K562 (cell line): Measurements from ENCODE around the gene GFM2. TPM values are rescaled to one million over a fixed set of nuclear protein-coding genes. Genes with fewer than 3 reads are reported as not detected.

Experiments used
- ELF4 ChIP-seq: fragments of 450-650 bp; formaldehyde crosslinking; IDR thresholded peaks from 2 replicates; pipeline ENCODE4 v1.4.0; 2022; ENCODE audit warnings: missing genetic modification characterization
- JUND ChIP-seq, 2 experiments: IDR thresholded peaks; 2 replicates in 1 of 2; 3 replicates in 1 of 2; pipeline ENCODE4 v1.6.1; 2011; ENCODE audit warnings: borderline replicate concordance in 2 of 2, low read depth in 2 of 2, low read length in 2 of 2, improper control_type of control experiment in 1 of 2, missing biosample characterization in 1 of 2, missing genetic modification characterization in 1 of 2, missing genetic modification reagents in 1 of 2
- LARP7 ChIP-seq: fragments of 450-650 bp; IDR thresholded peaks from 2 replicates; pipeline ENCODE4 v1.6.1; 2016
- MYC ChIP-seq, 2 experiments: fragments of 250-450 bp in 1 of 2; sonication (Bioruptor Pico) in 1 of 2; IDR thresholded peaks; 2 replicates each; pipeline versions ENCODE4 v1.5.1 to v1.6.1; 2012 to 2021; ENCODE audit warnings: low read depth in 2 of 2, borderline replicate concordance in 1 of 2, improper control_type of control experiment in 1 of 2, low read length in 1 of 2, mild to moderate bottlenecking in 1 of 2, moderate library complexity in 1 of 2
- NFE2L1 ChIP-seq: fragments of 450-650 bp; IDR thresholded peaks from 2 replicates; pipeline ENCODE4 v1.6.1; 2016; ENCODE audit warnings: missing genetic modification characterization, low read depth, mild to moderate bottlenecking, missing compliant biosample characterization, moderate library complexity, borderline replicate concordance
- NFRKB ChIP-seq: fragments of 450-650 bp; IDR thresholded peaks from 2 replicates; pipeline ENCODE4 v1.6.1; 2016; ENCODE audit warnings: low read depth
- SMARCB1 ChIP-seq: IDR thresholded peaks from 2 replicates; pipeline ENCODE4 v1.6.1; 2011; ENCODE audit warnings: improper control_type of control experiment, low read depth; ENCODE audit not compliant: insufficient read length
- TAF15 ChIP-seq: fragments of 200-400 bp; formaldehyde crosslinking; IDR thresholded peaks from 2 replicates; pipeline ENCODE4 v1.6.1; 2017; ENCODE audit warnings: mild to moderate bottlenecking, low read depth, low read length, moderate library complexity
- TOE1 ChIP-seq, 2 experiments: fragments of 450-650 bp in 1 of 2; sonication (generic) in 1 of 2; formaldehyde crosslinking in 1 of 2; IDR thresholded peaks; 2 replicates each; pipeline versions ENCODE4 v1.7.1 to v1.8.0; 2016 to 2022; ENCODE audit warnings: borderline replicate concordance in 2 of 2, mild to moderate bottlenecking in 2 of 2, antibody characterized with exemption in 1 of 2, inconsistent platforms in 1 of 2, low read depth in 1 of 2, missing genetic modification reagents in 1 of 2, moderate library complexity in 1 of 2
- ZFP30 ChIP-seq: fragments of 250-450 bp; sonication (Bioruptor Pico); IDR thresholded peaks from 2 replicates; pipeline ENCODE4 v1.8.0; 2022; ENCODE audit warnings: moderate library complexity, mild to moderate bottlenecking, inconsistent platforms, borderline replicate concordance
- ZFPM2 ChIP-seq: fragments of 250-450 bp; sonication (Bioruptor Pico); IDR thresholded peaks from 2 replicates; pipeline ENCODE4 v1.5.1; 2022; ENCODE audit warnings: mild to moderate bottlenecking
- ZNF197 ChIP-seq: fragments of 200-800 bp; sonication (Bioruptor generic); IDR thresholded peaks from 2 replicates; pipeline ENCODE4 v1.6.1; 2016; ENCODE audit warnings: low read depth, missing genetic modification characterization, missing compliant biosample characterization
- ZNF778 ChIP-seq: fragments of 450-650 bp; formaldehyde crosslinking; IDR thresholded peaks from 2 replicates; pipeline ENCODE4 v1.4.0; 2020; ENCODE audit warnings: mild to moderate bottlenecking, moderate library complexity
- polyA plus RNA-seq, 8 experiments: library from polyadenylated mRNA; depleted of rRNA in 4 of 8; stranded (reverse) in 5 of 8; unstranded in 3 of 8; fragments of >200 nt; fragmentation: Nextera tagmentation in 2 of 8; fragmentation: Illumina TruSeq in 1 of 8; extraction: Ambion mirVana in 2 of 8; extraction: Trizol in 1 of 8; gene quantifications; 2 replicates each; pipeline versions ENCODE4 v1.2.1 to v1.2.3, GENCODE V29; 2011 to 2014; ENCODE audit warnings: inconsistent platforms in 1 of 8, missing spikeins in 1 of 8
- total RNA-seq, 7 experiments: library from RNA; depleted of rRNA in 6 of 7; stranded (reverse); fragments of >200 nt in 6 of 7; fragmentation: Illumina TruSeq in 2 of 7; extraction: Trizol in 2 of 7; gene quantifications; 2 replicates each; pipeline versions ENCODE4 v1.2.1 to v1.2.3, GENCODE V29; 2011 to 2021; ENCODE audit warnings: low replicate concordance in 1 of 7
- TF ChIP-seq, protein P1 (sequence below): fragments of 250-450 bp; sonication (Bioruptor Pico); IDR thresholded peaks from 2 replicates; pipeline ENCODE4 v1.4.0; 2020; ENCODE audit warnings: mild to moderate bottlenecking, moderate library complexity
- TF ChIP-seq, protein P2 (sequence below): fragments of 250-450 bp; sonication (Bioruptor Pico); IDR thresholded peaks from 2 replicates; pipeline ENCODE4 v1.8.0; 2022; ENCODE audit warnings: moderate library complexity, mild to moderate bottlenecking, inconsistent platforms
- TF ChIP-seq, protein P3 (sequence below): fragments of 450-650 bp; formaldehyde crosslinking; IDR thresholded peaks from 2 replicates; pipeline ENCODE4 v1.4.0; 2020; ENCODE audit warnings: mild to moderate bottlenecking
- TF ChIP-seq, protein P4 (sequence below): fragments of 450-650 bp; formaldehyde crosslinking; IDR thresholded peaks from 2 replicates; pipeline ENCODE4 v1.4.0; 2020; ENCODE audit warnings: mild to moderate bottlenecking, moderate library complexity

GFM2 gene
- total and polyA plus RNA-seq, 9 of the 15 experiments (the other 6 are each of a cell fraction or from before 2014, with no cell fraction given), result 32.8 to 78.2 (median 52.5) TPM

DNA sequence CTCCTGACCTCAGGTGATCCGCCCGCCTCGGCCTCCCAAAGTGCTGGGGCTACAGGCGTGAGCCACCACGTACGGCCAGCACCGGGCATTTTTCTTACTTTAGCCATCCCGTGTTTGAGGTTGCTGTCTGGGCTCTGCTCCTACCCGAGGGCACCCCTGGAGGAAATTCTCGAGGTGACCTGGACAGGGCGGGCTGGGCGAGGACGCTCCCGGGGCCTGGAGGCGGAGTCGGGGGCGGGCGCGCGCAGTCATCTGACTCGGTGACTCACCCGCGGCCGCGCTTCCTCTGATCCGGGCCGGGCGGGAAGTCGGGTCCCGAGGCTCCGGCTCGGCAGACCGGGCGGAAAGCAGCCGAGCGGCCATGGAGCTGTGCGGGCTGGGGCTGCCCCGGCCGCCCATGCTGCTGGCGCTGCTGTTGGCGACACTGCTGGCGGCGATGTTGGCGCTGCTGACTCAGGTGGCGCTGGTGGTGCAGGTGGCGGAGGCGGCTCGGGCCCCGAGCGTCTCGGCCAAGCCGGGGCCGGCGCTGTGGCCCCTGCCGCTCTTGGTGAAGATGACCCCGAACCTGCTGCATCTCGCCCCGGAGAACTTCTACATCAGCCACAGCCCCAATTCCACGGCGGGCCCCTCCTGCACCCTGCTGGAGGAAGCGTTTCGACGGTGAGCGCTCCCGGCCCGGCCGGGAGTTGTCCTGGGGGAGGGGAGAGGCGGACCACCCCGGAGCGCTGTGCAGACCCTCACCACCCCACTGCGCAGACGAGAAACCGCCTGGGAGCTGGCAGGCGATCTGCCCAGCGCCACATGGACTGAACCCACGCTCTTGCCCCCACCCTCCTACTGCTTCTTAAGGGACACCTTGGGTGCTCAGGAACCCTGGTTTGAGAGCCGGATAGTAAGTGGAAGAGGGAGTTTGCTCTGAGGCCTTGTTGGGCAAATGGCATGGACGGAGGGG lies 81.7 kb downstream of the GFM2 start, which contains the start of gene HEXB (continued):
- TF ChIP-seq, protein P1, sequence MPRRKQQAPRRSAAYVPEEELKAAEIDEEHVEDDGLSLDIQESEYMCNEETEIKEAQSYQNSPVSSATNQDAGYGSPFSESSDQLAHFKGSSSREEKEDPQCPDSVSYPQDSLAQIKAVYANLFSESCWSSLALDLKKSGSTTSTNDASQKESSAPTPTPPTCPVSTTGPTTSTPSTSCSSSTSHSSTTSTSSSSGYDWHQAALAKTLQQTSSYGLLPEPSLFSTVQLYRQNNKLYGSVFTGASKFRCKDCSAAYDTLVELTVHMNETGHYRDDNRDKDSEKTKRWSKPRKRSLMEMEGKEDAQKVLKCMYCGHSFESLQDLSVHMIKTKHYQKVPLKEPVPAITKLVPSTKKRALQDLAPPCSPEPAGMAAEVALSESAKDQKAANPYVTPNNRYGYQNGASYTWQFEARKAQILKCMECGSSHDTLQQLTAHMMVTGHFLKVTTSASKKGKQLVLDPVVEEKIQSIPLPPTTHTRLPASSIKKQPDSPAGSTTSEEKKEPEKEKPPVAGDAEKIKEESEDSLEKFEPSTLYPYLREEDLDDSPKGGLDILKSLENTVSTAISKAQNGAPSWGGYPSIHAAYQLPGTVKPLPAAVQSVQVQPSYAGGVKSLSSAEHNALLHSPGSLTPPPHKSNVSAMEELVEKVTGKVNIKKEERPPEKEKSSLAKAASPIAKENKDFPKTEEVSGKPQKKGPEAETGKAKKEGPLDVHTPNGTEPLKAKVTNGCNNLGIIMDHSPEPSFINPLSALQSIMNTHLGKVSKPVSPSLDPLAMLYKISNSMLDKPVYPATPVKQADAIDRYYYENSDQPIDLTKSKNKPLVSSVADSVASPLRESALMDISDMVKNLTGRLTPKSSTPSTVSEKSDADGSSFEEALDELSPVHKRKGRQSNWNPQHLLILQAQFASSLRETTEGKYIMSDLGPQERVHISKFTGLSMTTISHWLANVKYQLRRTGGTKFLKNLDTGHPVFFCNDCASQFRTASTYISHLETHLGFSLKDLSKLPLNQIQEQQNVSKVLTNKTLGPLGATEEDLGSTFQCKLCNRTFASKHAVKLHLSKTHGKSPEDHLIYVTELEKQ (CRISPR knock-in tag), result no peak
- TF ChIP-seq TAF15 (no peak), NFRKB (peak; percentile 50; the same call in 1 of the 2 replicates), JUND (IDR thresholded peaks at IDR 0.05; ENCODE audit: borderline replicate concordance, low read depth, low read length) (peak; percentile 97), JUND (tag; IDR thresholded peaks at IDR 0.05; ENCODE audit: borderline replicate concordance, low read depth, low read length) (peak; percentile 92; the same call in 1 of the 3 replicates), ZFP30 (CRISPR knock-in tag) (no peak), ZNF778 (CRISPR knock-in tag) (no peak), SMARCB1 (no peak), ZFPM2 (CRISPR knock-in tag) (no peak), ELF4 (CRISPR knock-in tag) (0 out of 2 replicates have a peak, but pooled peaks have one; percentile 31), MYC (IDR thresholded peaks at IDR 0.05; ENCODE audit: low read depth, low read length) (no peak; the same call in 1 of the 2 replicates), MYC (CRISPR knock-in tag; IDR thresholded peaks at IDR 0.05; ENCODE audit: borderline replicate concordance, low read depth) (no peak), ZNF197 (no peak), LARP7 (no peak), NFE2L1 (no peak), TOE1 (IDR thresholded peaks at IDR 0.05; ENCODE audit: borderline replicate concordance) (peak; percentile 68; the same call in 1 of the 2 replicates), TOE1 (CRISPR knock-in tag; IDR thresholded peaks at IDR 0.05; ENCODE audit: borderline replicate concordance, low read depth) (peak; percentile 76; the same call in 1 of the 2 replicates)
- TF ChIP-seq, protein P2, sequence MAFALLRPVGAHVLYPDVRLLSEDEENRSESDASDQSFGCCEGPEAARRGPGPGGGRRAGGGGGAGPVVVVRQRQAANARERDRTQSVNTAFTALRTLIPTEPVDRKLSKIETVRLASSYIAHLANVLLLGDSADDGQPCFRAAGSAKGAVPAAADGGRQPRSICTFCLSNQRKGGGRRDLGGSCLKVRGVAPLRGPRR, result no peak
- TF ChIP-seq, protein P3, sequence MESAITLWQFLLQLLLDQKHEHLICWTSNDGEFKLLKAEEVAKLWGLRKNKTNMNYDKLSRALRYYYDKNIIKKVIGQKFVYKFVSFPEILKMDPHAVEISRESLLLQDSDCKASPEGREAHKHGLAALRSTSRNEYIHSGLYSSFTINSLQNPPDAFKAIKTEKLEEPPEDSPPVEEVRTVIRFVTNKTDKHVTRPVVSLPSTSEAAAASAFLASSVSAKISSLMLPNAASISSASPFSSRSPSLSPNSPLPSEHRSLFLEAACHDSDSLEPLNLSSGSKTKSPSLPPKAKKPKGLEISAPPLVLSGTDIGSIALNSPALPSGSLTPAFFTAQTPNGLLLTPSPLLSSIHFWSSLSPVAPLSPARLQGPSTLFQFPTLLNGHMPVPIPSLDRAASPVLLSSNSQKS, result no peak
- TF ChIP-seq, protein P4, sequence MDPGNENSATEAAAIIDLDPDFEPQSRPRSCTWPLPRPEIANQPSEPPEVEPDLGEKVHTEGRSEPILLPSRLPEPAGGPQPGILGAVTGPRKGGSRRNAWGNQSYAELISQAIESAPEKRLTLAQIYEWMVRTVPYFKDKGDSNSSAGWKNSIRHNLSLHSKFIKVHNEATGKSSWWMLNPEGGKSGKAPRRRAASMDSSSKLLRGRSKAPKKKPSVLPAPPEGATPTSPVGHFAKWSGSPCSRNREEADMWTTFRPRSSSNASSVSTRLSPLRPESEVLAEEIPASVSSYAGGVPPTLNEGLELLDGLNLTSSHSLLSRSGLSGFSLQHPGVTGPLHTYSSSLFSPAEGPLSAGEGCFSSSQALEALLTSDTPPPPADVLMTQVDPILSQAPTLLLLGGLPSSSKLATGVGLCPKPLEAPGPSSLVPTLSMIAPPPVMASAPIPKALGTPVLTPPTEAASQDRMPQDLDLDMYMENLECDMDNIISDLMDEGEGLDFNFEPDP (CRISPR knock-in tag), result no peak
